Endothelial cell of umbilical vein (primary cell): ENCODE measurements around the gene MAPT. TPM values are rescaled to one million over a fixed set of nuclear protein-coding genes. Genes with fewer than 3 reads are reported as not detected.

ENCODE experiments used
- BruUV-seq: library from RNA; stranded (reverse); fragments of 400-500 nt; replicated peaks from 2 replicates; lab custom pipeline; 2021; lab: Mats Ljungman, UMichigan
- CTCF ChIA-PET: fragments of 300-600, 350-600 bp; sonication (Branson Sonifier 250); formaldehyde crosslinking; loops from one replicate; lab custom pipeline; 2021; ENCODE audit warnings: antibody characterized with exemption, inconsistent platforms; lab: Charles Lee
- POLR2A ChIA-PET: fragments of 300-600, 350-600 bp; sonication (Branson Sonifier 250); formaldehyde crosslinking; loops from one replicate; lab custom pipeline; 2021; ENCODE audit warnings: antibody characterized with exemption, inconsistent platforms; lab: Charles Lee
- DNase-seq: peaks from one replicate; pipeline ENCODE4 v3.0.0-alpha.2; 2011; ENCODE audit warnings: low read depth, low spot score
- FAIRE-seq: peaks from 2 replicates; lab custom pipeline; 2011; peaks lifted over from hg19 to GRCh38; lab: Jason Lieb, UNC
- H2AFZ ChIP-seq: 2 replicates; pipeline ENCODE4 v1.6.0; 2012; ENCODE audit warnings: low read depth, low read length, control low read depth, inconsistent platforms
- H3K27ac ChIP-seq: 2 replicates; pipeline ENCODE4 v1.5.1; 2011; ENCODE audit warnings: low read depth, mild to moderate bottlenecking, control low read depth, low read length, moderate library complexity; ENCODE audit not compliant: insufficient read depth
- H3K27me3 ChIP-seq, 2 experiments: 2 replicates each; pipeline versions ENCODE4 v1.6.0 to v1.6.1; 2011; ENCODE audit warnings: low read length in 2 of 2, mixed read lengths in 1 of 2; ENCODE audit not compliant: control insufficient read depth in 2 of 2, insufficient read depth in 2 of 2
- H3K36me3 ChIP-seq, 2 experiments: 2 replicates in 1 of 2; 3 replicates in 1 of 2; pipeline ENCODE4 v1.5.1; 2011; ENCODE audit warnings: low read length in 2 of 2, mild to moderate bottlenecking in 1 of 2, moderate library complexity in 1 of 2; ENCODE audit not compliant: control insufficient read depth in 2 of 2, insufficient read depth in 2 of 2; ENCODE audit errors: extremely low read depth in 1 of 2
- H3K4me1 ChIP-seq: 3 replicates; pipeline ENCODE4 v1.5.1; 2011; ENCODE audit warnings: mild to moderate bottlenecking, low read length; ENCODE audit not compliant: control insufficient read depth, insufficient read depth; ENCODE audit errors: extremely low read depth
- H3K4me2 ChIP-seq: 2 replicates; pipeline ENCODE4 v1.6.1; 2011; ENCODE audit warnings: low read length, control low read depth, mixed read lengths; ENCODE audit not compliant: insufficient read depth
- H3K4me3 ChIP-seq, 3 experiments: fragments of 200-600 bp in 1 of 3; sonication (generic), shearing (Covaris generic) in 1 of 3; replicated peaks in 1 of 3; 2 replicates each; pipeline ENCODE4 v1.5.1; 2011 to 2016; ENCODE audit warnings: control low read depth in 3 of 3, low read length in 3 of 3, mild to moderate bottlenecking in 2 of 3, inconsistent platforms in 1 of 3, low read depth in 1 of 3, moderate library complexity in 1 of 3; ENCODE audit not compliant: insufficient read depth in 1 of 3
- H3K79me2 ChIP-seq: 2 replicates; pipeline ENCODE4 v1.6.0; 2012; ENCODE audit warnings: low read length, inconsistent platforms; ENCODE audit not compliant: control insufficient read depth, insufficient read depth
- H3K9ac ChIP-seq: replicated peaks from 2 replicates; pipeline ENCODE3; 2011; ENCODE audit warnings: low read length, control low read depth; ENCODE audit not compliant: insufficient read depth; ENCODE audit errors: extremely low read depth
- H3K9me1 ChIP-seq: replicated peaks from 3 replicates; pipeline ENCODE4 v1.6.0; 2011; ENCODE audit warnings: mild to moderate bottlenecking, low read length; ENCODE audit not compliant: control insufficient read depth, insufficient read depth; ENCODE audit errors: extremely low read depth
- H3K9me3 ChIP-seq: replicated peaks from 2 replicates; pipeline ENCODE4 v1.5.1; 2012; ENCODE audit warnings: low read length, inconsistent platforms; ENCODE audit not compliant: control insufficient read depth, insufficient read depth
- H4K20me1 ChIP-seq: replicated peaks from 2 replicates; pipeline ENCODE3; 2011; ENCODE audit warnings: mild to moderate bottlenecking, low read length; ENCODE audit not compliant: control insufficient read depth, insufficient read depth; ENCODE audit errors: extremely low read depth
- EZH2 ChIP-seq: IDR thresholded peaks from 2 replicates; pipeline ENCODE4 v1.6.1; 2012; ENCODE audit warnings: borderline replicate concordance, low read depth, mild to moderate bottlenecking, moderate library complexity, low read length, inconsistent platforms; ENCODE audit not compliant: severe bottlenecking
- FOS ChIP-seq: IDR thresholded peaks from 2 replicates; pipeline ENCODE4 v1.6.1; 2011; ENCODE audit warnings: mild to moderate bottlenecking, low read length, moderate library complexity, borderline replicate concordance; ENCODE audit not compliant: insufficient read depth
- GATA2 ChIP-seq: IDR thresholded peaks from 2 replicates; pipeline ENCODE4 v1.7.0; 2011; ENCODE audit warnings: low read depth, mild to moderate bottlenecking, moderate library complexity, mixed read lengths, low read length; ENCODE audit not compliant: insufficient read length, insufficient read depth
- JUN ChIP-seq: IDR thresholded peaks from 2 replicates; pipeline ENCODE4 v1.6.1; 2011; ENCODE audit warnings: borderline replicate concordance, low read depth; ENCODE audit not compliant: insufficient read length, insufficient read depth
- MYC ChIP-seq: IDR thresholded peaks from one replicate; pipeline ENCODE4 v1.6.1; 2011; ENCODE audit warnings: mild to moderate bottlenecking, low read depth, low read length
- POLR2A ChIP-seq: IDR thresholded peaks from 2 replicates; pipeline ENCODE4 v1.6.1; 2012; ENCODE audit warnings: low read depth, mild to moderate bottlenecking, control low read depth, low read length
- POLR2AphosphoS5 ChIP-seq: IDR thresholded peaks from 2 replicates; pipeline ENCODE4 v1.6.1; 2012; ENCODE audit warnings: low read depth, mild to moderate bottlenecking, control low read depth, low read length, moderate library complexity; ENCODE audit not compliant: insufficient read depth
- dilution Hi-C: fragments of 300-500 bp; cut with MboI; formaldehyde crosslinking; loops from one replicate; pipeline ENCODE4 v1.15.0; 2019; ENCODE audit warnings: low sequenced_read_pairs; ENCODE audit not compliant: extremely low pct_ligation_motif_present
- intact Hi-C: fragments of 100-400 bp; cut with micrococcal nuclease; formaldehyde crosslinking; loops from one replicate; pipeline ENCODE4 v1.10.0; 2022
- polyA plus RNA-seq, 4 experiments: library from polyadenylated mRNA; depleted of rRNA in 3 of 4; stranded (reverse) in 3 of 4; unstranded in 1 of 4; fragments of >200 nt; gene quantifications; 2 replicates each; pipeline versions ENCODE4 v1.2.1 to v1.2.3, GENCODE V29; 2011 to 2012; ENCODE audit warnings: missing spikeins in 1 of 4
- total RNA-seq: library from RNA; stranded (reverse); gene quantifications from 2 replicates; pipeline ENCODE4 v1.2.3, GENCODE V29; 2021
- TF ChIP-seq, protein P1 (sequence below): IDR thresholded peaks from 2 replicates; pipeline ENCODE4 v1.6.1; 2011; ENCODE audit not compliant: insufficient read depth, insufficient read length
- TF ChIP-seq, protein P2 (sequence below), 2 donors: IDR thresholded peaks; 1 replicate in 1 of 2; 2 replicates in 1 of 2; pipeline ENCODE4 v1.5.1; 2011; ENCODE audit warnings: low read length in 2 of 2, mild to moderate bottlenecking in 2 of 2, moderate library complexity in 2 of 2, control low read depth in 1 of 2, inconsistent platforms in 1 of 2, low read depth in 1 of 2; ENCODE audit not compliant: insufficient read depth in 1 of 2; ENCODE audit errors: extremely low read depth in 1 of 2

Gene MAPT
- total and polyA plus RNA-seq, 2 donors (not counting 3 experiments of a cell fraction or from before 2014, with no cell fraction given): 0.04 to 0.51 TPM

DNA sequence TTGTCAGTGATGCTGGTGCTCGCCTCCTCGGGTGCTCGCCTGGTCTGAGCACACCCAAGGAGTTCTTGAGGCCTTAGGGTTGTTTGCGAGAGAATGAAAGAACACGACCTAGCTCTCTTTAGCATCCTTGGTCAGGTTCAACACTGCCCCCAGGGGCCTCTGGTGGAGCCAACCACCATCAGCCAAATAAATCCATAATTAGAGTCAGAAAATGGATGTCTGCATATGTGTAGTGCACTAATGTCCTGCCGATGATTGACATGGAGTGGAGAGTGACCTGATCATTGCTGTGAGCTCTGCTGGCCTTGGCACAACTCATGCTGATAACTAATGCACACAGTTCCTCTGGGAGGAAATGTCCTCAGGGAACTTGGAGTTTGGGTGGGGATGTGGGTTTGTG lies 96.5 kb downstream of the MAPT start:
- Histone ChIP-seq H3K4me2 (no peak overlapping the region), H3K4me3 (no peak overlapping the region), H3K36me3 (no peaks in the 10 kb centered on the region), H3K9me3 (no peaks in the 10 kb centered on the region), H3K9me1 (no peaks in the 10 kb centered on the region), H2AFZ (no peak overlapping the region), H3K27me3 (peaks cover 0 to 2% of the 10 kb centered on the region in 2 experiments), H3K9ac (no peak overlapping the region), H3K79me2 (no peaks in the 10 kb centered on the region), H3K4me1 (no peaks in the 10 kb centered on the region), H4K20me1 (no peaks in the 10 kb centered on the region), H3K27ac (no peak overlapping the region)
- intact Hi-C loops (no loop called here), dilution Hi-C loops (no loop called here)
- ChIA-PET CTCF (no interaction called here), POLR2A (no interaction called here)
- DNase-seq (no peak), FAIRE-seq (no peak)
- no TSS peak for BruUV-seq
- no peak for TF ChIP-seq POLR2A
- TF ChIP-seq GATA2: no peak
- TF ChIP-seq, protein P1, sequence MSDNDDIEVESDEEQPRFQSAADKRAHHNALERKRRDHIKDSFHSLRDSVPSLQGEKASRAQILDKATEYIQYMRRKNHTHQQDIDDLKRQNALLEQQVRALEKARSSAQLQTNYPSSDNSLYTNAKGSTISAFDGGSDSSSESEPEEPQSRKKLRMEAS: no peak
- TF ChIP-seq, protein P2, sequence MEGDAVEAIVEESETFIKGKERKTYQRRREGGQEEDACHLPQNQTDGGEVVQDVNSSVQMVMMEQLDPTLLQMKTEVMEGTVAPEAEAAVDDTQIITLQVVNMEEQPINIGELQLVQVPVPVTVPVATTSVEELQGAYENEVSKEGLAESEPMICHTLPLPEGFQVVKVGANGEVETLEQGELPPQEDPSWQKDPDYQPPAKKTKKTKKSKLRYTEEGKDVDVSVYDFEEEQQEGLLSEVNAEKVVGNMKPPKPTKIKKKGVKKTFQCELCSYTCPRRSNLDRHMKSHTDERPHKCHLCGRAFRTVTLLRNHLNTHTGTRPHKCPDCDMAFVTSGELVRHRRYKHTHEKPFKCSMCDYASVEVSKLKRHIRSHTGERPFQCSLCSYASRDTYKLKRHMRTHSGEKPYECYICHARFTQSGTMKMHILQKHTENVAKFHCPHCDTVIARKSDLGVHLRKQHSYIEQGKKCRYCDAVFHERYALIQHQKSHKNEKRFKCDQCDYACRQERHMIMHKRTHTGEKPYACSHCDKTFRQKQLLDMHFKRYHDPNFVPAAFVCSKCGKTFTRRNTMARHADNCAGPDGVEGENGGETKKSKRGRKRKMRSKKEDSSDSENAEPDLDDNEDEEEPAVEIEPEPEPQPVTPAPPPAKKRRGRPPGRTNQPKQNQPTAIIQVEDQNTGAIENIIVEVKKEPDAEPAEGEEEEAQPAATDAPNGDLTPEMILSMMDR (IDR thresholded peaks at IDR 0.05; ENCODE audit: extremely low read depth in 1 of 2, insufficient read depth in 1 of 2, low read depth in 1 of 2, low read length in 2 of 2): no peak
- no peak for TF ChIP-seq EZH2
- no peak for TF ChIP-seq FOS
- no peak for TF ChIP-seq MYC
- TF ChIP-seq JUN: no peak
- no peak for TF ChIP-seq POLR2AphosphoS5
